GM18526 (cell line): ENCODE measurements around the gene CDK5.

ENCODE experiments used
- POLR2A ChIP-seq: IDR thresholded peaks from 3 replicates; pipeline ENCODE4 v1.6.1; 2011; ENCODE audit not compliant: insufficient read length; ENCODE audit errors: extremely low read depth

CDK5 gene

DNA sequence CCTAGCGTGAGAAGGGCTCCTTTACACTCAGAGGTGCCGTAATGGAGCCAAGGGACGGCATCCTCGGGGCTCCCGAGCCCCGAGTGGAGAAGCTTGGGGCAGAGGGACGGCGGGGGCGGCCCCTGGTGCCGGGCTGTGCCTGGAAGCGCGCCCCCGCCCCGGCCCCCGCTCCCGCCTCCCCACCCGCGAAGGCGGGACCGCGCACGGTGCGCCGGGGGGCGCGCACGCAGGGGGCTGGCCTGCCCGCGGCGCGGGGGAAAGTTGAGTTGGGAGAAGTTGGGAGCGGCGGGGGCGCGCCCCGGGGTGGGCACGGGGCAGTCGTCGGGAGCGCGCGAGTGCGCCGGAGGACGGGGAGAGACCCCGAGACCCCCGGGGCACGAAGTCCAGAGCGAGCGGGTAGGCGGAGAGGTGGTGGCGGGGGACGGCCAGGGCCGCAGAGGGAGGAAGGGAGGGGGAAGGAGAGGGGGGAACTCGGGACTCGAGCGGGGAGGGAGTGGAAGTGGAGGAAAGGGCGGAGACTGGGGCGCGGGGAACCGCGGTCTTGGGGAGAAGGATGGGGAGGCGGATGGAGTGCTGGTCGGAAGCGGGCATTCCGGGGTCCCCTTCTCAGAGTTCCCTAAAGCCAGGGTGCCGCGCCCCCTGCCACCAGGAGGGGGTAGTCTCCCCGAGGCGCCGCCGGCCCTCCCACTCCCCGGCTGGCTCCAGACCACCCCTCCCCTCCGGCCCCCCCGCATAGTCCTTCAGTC, 1.8 kb upstream of the CDK5 start, which contains the start of gene SLC4A2:
Gene SLC4A2, plus strand, starts transcription at position 223 of the 746 bp plus-strand sequence. CDS start 2,399 bp downstream, outside the sequence.
- peak; percentile 55 for TF ChIP-seq POLR2A

DNA sequence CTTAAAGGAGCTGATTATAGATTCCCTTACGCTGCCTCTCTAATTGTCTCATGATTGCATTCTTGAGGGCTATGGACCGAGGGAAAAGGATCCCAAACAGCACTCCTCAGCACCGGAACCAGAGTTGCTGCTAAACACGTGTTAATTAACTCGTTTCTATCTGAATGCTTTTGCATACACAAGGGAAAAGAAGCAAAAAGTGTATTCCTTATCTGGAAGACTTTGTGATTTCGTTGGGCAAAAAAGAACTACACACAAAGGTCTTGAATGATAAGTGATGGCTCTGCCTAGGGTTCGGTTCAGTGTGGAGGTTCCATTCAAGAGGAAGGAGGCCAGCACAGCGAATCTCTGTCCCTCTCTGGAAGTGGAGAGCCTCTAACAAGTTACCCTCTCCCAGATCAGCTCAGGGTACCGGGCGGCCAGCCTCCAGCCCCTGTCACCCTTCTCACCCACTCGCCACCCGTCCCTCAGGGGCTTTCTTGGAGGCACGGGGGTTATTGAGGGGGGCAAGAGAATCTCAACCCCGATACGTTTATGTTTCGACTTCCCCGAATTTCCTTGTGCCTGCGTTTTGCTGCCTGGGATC, 1.2 kb upstream of the CDK5 start:
- TF ChIP-seq POLR2A: no peak

DNA sequence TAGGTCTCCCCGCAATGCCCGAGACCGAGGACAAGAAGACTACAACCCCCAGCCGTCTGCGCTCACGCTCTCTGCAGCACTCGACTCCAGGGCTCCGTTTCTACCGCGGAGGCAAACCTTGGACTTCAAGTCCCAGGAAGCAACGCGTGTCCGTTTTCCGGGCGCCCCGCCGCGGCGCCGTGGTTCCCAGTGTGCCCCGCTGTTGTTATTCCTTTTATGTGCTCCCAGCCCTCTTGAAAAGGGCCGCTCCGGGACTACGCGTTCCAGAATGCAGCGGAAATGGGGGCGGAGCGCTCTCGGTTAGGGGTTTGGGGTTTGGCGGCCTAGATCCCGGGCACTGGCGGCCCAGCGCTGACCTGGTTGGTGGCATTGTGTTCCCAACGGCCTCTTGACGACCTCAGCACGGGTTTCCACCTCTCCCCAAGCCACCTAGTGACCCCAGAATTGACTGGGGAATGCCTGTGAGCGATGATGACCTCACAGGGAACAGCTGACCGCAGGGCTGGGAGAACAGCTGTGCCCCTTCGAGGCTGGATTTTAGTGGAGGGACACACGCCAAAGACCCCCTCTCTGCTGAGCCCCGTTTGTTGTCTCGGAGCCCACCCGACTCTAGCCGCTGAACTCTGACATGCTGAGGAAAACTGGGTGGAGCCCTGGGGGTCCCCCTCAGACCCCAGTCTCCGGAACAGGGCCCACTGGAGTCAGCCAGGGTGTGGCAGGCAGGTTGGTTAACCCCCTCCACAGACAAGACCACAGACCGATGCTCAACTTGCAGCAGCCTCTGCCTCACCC, 488 bp upstream of the CDK5 start:
- TF ChIP-seq POLR2A: peak; percentile 62

DNA sequence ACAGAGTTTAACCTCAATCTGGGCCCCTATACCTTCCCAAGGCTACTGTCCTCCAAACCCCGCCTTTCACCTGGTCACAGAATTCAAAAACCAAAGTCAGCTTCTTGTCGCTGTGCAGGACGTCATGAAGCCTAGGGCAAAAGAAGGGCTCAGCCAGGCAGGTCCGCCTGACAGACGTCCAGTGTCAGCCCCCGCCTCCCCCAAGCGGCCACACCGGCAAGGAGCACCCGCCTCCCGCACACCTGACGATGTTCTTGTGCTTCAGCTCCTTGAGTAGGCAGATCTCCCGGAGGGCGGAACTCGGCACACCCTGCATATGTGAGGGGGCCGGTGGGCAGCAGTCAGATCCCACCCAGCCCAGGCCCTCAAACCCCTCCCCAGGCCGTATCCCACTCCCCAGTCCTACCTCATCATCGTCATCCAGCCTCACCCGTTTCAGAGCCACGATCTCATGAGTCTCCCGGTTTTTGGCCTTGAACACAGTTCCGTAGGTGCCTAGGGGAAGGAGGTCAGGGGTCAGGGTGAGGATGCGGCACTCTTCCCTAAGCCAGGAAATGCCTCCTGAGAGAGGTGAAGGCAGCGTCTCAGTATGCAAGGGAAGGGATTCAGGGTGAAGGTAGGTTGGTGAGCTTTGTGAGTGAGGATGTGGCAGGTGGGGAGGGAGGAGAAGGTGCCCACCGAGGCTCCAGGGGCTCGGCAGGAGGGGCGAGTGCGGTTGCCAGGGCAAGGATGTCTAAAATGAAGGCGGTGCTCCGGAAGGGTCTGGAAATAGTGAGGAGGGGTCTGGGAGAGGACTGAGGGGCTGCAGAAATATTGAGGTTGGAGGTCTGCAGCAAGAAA, 811 bp downstream of the CDK5 start:
- TF ChIP-seq POLR2A: no peak

DNA sequence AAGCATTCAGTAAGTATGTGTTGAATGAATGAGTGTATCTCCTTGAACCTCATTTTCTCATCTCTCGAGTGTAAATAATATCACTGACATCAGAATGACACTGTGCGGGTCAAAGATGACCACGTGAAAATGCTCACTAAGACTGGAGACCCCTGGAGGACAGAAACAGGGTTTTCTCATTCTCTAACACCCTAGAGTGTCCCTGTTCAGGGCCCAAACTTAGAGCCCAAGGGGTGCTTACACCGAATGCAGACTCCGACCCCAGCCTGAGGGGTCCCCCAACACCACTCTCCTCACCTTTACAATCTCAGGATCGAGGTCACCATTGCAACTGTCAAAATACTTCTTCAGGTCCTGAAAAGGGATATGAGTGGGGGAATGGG, 1.4 kb downstream of the CDK5 start:
- TF ChIP-seq POLR2A: no peak

DNA sequence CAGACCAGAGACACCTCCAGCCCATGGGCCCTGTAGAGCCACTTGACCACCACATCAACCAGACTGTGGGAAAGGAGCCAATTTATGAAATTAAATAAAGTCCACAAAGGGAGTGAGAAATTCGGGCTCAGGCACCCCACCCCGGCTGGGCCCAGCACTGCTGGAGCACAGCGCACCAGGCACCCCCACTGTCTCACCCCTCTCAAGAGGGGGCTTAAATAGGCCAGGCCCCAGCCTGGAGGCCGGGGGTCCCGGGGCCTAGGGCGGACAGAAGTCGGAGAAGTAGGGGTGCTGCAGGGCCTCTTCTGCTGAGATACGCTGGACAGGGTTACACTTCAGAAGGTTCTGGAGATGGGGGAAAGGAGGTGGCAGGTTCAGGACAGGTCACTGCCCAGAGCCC, 3.9 kb downstream of the CDK5 start:
- TF ChIP-seq POLR2A: no peak

DNA sequence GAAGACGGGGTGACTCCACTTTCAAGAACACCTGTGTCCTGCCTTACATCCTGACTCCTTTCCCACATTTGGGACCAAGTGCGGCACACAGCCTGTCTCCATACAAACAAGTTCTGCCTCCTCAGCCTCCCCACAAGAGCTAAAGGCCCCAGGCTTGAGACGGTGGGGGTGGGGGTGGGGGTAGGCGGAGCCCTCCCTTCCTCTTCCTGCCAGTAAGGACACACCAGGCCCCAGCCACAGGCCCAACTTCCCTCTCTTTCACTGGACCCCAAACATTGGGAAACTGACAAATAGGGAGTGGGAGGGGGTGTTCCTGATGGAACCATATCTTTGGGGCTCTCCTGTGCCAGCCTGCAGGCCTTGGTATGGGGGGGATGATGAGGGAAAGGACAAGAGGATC, 4.6 kb downstream of the CDK5 start:
- no peak for TF ChIP-seq POLR2A

DNA sequence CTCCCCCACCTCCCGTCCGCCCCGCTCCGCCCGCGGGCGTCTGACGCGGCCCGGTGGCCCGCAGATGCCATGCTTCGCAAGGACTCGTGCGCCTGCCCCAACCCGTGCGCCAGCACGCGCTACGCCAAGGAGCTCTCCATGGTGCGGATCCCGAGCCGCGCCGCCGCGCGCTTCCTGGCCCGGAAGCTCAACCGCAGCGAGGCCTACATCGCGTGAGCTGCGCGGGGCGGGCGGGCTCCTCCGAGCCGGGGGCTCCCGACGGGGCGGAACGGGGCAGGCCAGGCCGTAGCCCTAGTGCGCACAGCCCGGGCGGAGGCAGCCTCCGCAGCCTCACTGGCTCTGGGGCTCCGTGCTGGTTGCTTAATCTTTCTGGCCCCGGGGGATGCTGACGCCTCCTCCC, 6.6 kb downstream of the CDK5 start:
- no peak for TF ChIP-seq POLR2A

DNA sequence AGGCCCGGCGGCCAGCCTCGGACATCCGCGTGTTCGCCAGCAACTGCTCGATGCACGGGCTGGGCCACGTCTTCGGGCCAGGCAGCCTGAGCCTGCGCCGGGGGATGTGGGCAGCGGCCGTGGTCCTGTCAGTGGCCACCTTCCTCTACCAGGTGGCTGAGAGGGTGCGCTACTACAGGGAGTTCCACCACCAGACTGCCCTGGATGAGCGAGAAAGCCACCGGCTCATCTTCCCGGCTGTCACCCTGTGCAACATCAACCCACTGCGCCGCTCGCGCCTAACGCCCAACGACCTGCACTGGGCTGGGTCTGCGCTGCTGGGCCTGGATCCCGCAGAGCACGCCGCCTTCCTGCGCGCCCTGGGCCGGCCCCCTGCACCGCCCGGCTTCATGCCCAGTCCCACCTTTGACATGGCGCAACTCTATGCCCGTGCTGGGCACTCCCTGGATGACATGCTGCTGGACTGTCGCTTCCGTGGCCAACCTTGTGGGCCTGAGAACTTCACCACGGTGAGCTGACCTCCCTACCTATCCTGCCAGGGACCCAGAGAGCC, 8.7 kb downstream of the CDK5 start:
- TF ChIP-seq POLR2A: no peak

DNA sequence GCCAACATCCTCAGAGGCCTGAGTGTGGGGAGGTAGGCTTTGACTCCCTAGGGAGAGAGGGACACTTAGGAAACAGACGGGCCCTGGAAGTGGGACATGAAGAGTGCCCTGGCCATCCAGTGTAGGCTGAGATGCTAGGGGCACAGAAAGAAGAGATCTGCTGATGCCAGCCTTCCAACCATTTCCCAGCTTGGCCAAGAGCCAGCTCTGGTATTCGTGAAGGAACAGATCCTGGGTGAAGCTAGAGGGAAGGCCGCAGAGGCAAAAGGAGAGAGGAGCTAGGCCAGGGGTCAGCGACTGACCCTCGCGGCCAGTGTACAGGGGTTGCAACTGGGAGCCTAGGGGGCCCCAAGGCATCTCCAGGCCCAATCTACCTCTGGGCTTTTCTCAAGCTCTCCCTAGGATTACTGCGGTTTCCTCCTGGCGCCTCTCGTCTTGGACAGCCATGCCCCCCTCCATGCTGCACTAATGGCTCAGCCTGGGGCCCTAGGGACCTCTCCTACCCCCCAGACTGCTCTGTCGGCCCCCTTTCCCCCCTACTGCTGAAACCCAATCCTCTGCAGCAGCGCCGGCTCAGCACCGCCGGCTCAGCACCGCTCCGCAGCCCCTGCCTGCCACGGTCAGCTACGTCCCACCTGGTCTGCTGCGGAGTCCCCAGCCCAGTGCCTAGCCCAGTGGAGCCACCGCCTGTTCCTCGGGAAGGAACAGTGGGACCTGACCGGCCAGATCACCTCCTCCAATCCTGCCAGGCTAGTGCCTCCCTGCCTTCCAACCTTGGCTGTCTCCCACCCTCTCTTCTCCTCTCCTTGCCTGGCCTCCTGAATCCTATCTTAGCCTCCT, 9.5 kb downstream of the CDK5 start, which contains the start of gene ASIC3:
Gene ASIC3, plus strand, starts transcription at position 556 of the 840 bp plus-strand sequence. CDS start 355 bp downstream, outside the sequence.
- TF ChIP-seq POLR2A: no peak

DNA sequence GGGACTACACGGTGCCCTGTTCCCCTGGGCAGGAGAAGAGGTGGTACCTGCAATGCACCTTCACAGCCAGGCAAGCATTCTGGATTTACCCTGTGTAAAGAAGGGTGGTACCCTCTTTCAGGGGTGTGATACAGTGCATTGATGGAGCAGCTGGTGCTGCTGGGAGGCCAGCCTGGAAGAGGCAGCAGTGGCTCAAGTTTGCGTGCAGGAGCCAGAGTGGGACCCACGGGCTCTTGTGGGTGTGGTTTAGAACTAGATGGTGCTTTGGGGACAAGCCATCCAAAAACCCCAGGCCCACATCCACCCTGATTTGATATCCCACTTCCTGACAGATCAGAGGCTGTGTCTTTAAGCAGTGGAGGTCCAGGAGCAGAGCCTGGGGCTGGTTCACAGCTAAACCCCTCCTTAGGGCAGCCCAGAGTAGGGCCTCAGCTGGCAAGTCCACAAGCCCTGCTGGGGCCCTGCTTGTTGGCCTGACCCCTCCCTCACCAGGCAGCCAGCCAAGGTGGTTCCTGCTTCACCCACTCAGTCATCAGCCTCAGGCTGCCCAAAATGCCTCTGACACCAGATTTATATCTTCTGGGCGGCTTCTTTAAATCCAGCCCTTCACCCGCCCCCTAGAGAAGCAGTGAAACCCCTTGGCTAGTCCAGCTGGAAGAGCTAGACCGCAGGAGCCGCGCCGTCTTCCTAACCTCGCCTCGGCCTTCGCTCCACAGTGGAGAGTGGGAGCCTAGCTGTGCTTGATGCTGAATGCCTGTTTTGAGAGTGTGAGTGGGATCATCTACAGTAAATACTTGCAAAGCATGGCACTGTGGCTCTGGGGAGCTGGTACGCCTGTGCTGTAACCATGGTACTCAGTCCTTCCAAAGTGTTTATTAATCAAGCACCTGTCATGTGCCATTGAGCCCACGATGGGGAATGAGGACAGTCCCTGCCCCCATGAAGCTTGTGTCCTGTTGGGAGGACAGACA, 10.8 kb downstream of the CDK5 start:
- no peak for TF ChIP-seq POLR2A

DNA sequence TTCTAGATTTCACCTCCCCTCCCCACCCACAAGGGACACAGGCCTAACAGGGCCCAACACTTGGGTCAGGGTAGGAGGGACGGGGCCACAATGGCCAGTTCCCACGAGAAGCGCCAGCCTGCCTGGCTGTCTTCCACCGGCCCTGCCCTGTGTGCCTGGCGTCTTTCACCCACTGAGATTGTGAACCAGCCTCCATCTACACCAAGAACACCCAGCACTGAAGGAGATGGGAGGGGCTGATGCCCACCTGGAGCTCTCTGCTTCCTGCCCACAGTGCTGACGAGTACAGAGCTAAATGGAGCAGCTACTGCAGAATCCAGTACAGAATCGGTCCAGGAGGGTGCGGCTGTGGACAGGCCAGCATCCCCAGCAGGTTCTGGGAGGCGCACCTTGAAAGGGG, 11.7 kb downstream of the CDK5 start:
- no peak for TF ChIP-seq POLR2A

DNA sequence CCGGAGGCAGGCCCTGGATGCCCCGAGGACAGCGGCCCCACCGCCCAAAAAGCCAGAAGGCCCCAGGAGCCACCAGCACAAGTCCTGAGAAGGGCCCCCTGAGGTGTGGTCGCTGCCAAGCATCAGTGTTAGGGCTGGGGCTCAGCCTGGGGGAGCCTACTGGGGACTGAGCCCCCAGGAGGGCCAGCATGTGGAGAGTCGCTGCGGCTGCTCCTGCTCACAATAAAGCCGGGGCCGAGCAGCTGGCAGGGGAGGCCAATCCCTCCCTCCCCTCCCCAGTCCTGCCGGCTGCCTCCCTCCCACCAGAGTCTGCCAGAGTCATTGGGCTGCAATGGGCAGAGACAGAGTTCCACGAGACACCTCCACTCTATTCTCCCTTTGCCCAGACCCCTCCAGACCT, 12.4 kb downstream of the CDK5 start:
- TF ChIP-seq POLR2A: no peak
